Astrocyte (in vitro differentiated cells and primary cell): ENCODE results near the gene FBXO34. TPM values are rescaled to one million over a fixed set of nuclear protein-coding genes. Genes with fewer than 3 reads are reported as not detected.

Experiments
- DNase-seq: peaks from one replicate; pipeline ENCODE4 v3.0.0-alpha.2; 2010; ENCODE audit warnings: low read depth
- FAIRE-seq: peaks from 2 replicates; lab custom pipeline; 2011; peaks lifted over from hg19 to GRCh38; lab: Jason Lieb, UNC
- H2AFZ ChIP-seq: 2 replicates; pipeline ENCODE4 v1.6.0; 2012; ENCODE audit warnings: low read depth, low read length, inconsistent platforms
- H3K27ac ChIP-seq: 2 replicates; pipeline ENCODE4 v1.5.1; 2011; ENCODE audit warnings: low read depth, low read length, inconsistent platforms
- H3K27me3 ChIP-seq: 2 replicates; pipeline ENCODE4 v1.6.0; 2011; ENCODE audit warnings: low read length, inconsistent platforms; ENCODE audit not compliant: insufficient read depth
- H3K36me3 ChIP-seq: 2 replicates; pipeline ENCODE4 v1.5.1; 2011; ENCODE audit warnings: low read length, inconsistent platforms; ENCODE audit not compliant: insufficient read depth
- H3K4me1 ChIP-seq: 2 replicates; pipeline ENCODE4 v1.5.1; 2011; ENCODE audit warnings: low read length, inconsistent platforms; ENCODE audit not compliant: insufficient read depth
- H3K4me2 ChIP-seq: 2 replicates; pipeline ENCODE4 v1.6.0; 2012; ENCODE audit warnings: low read length, inconsistent platforms
- H3K4me3 ChIP-seq: 2 replicates; pipeline ENCODE4 v1.5.1; 2011; ENCODE audit warnings: low read depth, mild to moderate bottlenecking, low read length, inconsistent platforms; ENCODE audit not compliant: insufficient read depth
- H3K79me2 ChIP-seq: 2 replicates; pipeline ENCODE4 v1.6.0; 2012; ENCODE audit warnings: mild to moderate bottlenecking, low read length, inconsistent platforms; ENCODE audit not compliant: insufficient read depth
- H3K9ac ChIP-seq: 2 replicates; pipeline ENCODE4 v1.6.0; 2012; ENCODE audit warnings: mild to moderate bottlenecking, low read length, inconsistent platforms
- H3K9me3 ChIP-seq: 2 replicates; pipeline ENCODE4 v1.5.1; 2012; ENCODE audit warnings: low read depth, mild to moderate bottlenecking, low read length, inconsistent platforms; ENCODE audit not compliant: insufficient read depth
- H4K20me1 ChIP-seq: 2 replicates; pipeline ENCODE4 v1.6.0; 2012; ENCODE audit warnings: low read length, inconsistent platforms; ENCODE audit not compliant: insufficient read depth
- H3K27ac Mint-ChIP-seq: one replicate; pipeline ENCODE4 v1.8.0; 2021; ENCODE audit warnings: mild to moderate bottlenecking, mixed read lengths; ENCODE audit not compliant: unreplicated experiment
- H3K27me3 Mint-ChIP-seq: one replicate; pipeline ENCODE4 v1.8.0; 2021; ENCODE audit warnings: low read depth, mixed read lengths; ENCODE audit not compliant: unreplicated experiment
- H3K36me3 Mint-ChIP-seq: one replicate; pipeline ENCODE4 v1.8.0; 2021; ENCODE audit warnings: low read depth, mixed read lengths; ENCODE audit not compliant: unreplicated experiment
- H3K4me1 Mint-ChIP-seq: one replicate; pipeline ENCODE4 v1.8.0; 2021; ENCODE audit warnings: low read depth, mixed read lengths; ENCODE audit not compliant: unreplicated experiment
- H3K4me3 Mint-ChIP-seq: one replicate; pipeline ENCODE4 v1.8.0; 2021; ENCODE audit warnings: mild to moderate bottlenecking, moderate library complexity, mixed read lengths; ENCODE audit not compliant: unreplicated experiment
- H3K9me3 Mint-ChIP-seq: one replicate; pipeline ENCODE4 v1.8.0; 2021; ENCODE audit warnings: mild to moderate bottlenecking, mixed read lengths; ENCODE audit not compliant: unreplicated experiment
- CTCF ChIP-seq: IDR thresholded peaks from 2 replicates; pipeline ENCODE4 v1.5.1; 2011; ENCODE audit warnings: low read depth, mild to moderate bottlenecking, inconsistent platforms, low read length, moderate library complexity; ENCODE audit not compliant: insufficient read depth
- EZH2 ChIP-seq: IDR thresholded peaks from 2 replicates; pipeline ENCODE4 v1.6.1; 2012; ENCODE audit warnings: mild to moderate bottlenecking, low read length, inconsistent platforms; ENCODE audit not compliant: insufficient read depth
- total RNA-seq: library from RNA; stranded (reverse); gene quantifications from 2 replicates; pipeline ENCODE4 v1.2.1, GENCODE V29; 2021

FBXO34 gene
- total RNA-seq, 1 donor from 2014 or later, result 23.4 TPM

- H3K27me3 ChIP-seq, result no peaks in the 10 kb centered on the region
- Mint-ChIP-seq H3K4me1 (peaks cover 14% of the 10 kb centered on the region), H3K9me3 (no peaks in the 10 kb centered on the region), H3K27me3 (no peaks in the 10 kb centered on the region), H3K4me3 (no peak overlapping the region), H3K36me3 (no peaks in the 10 kb centered on the region), H3K27ac (no peak overlapping the region)
- no peak overlapping the region for H3K4me2 ChIP-seq
- DNase-seq, result no peak
- no peaks in the 10 kb centered on the region for H3K4me1 ChIP-seq
- no peak overlapping the region for H3K4me3 ChIP-seq
- H2AFZ ChIP-seq, result no peak overlapping the region
- no peak overlapping the region for H3K9ac ChIP-seq
- H3K79me2 ChIP-seq, result peaks cover 96% of the 10 kb centered on the region
- no peaks in the 10 kb centered on the region for H3K36me3 ChIP-seq
- TF ChIP-seq EZH2, result no peak
- TF ChIP-seq CTCF, result no peak
- FAIRE-seq, result no peak
- H3K27ac ChIP-seq, result no peak overlapping the region
- no peaks in the 10 kb centered on the region for H3K9me3 ChIP-seq
- H4K20me1 ChIP-seq, result peaks cover 79% of the 10 kb centered on the region
Measured at GRCh38 chr14:55288439-55288838, 17.2 kb downstream of the FBXO34 start.

- Histone ChIP-seq H3K4me2 (no peak overlapping the region), H4K20me1 (peaks cover 76% of the 10 kb centered on the region), H3K36me3 (no peaks in the 10 kb centered on the region), H3K27ac (no peak overlapping the region), H3K4me1 (no peaks in the 10 kb centered on the region), H3K9me3 (no peaks in the 10 kb centered on the region), H2AFZ (no peak overlapping the region), H3K9ac (no peak overlapping the region), H3K79me2 (peaks cover 90% of the 10 kb centered on the region), H3K4me3 (no peak overlapping the region), H3K27me3 (no peaks in the 10 kb centered on the region)
- no peaks in the 10 kb centered on the region for H3K27me3 Mint-ChIP-seq
- FAIRE-seq, result no peak
- no peak overlapping the region for H3K4me3 Mint-ChIP-seq
- H3K36me3 Mint-ChIP-seq, result no peaks in the 10 kb centered on the region
- TF ChIP-seq EZH2 (no peak), CTCF (no peak)
- H3K4me1 Mint-ChIP-seq, result peaks cover 2% of the 10 kb centered on the region
- H3K9me3 Mint-ChIP-seq, result no peaks in the 10 kb centered on the region
- DNase-seq, result no peak
- H3K27ac Mint-ChIP-seq, result no peak overlapping the region
Measured at GRCh38 chr14:55291480-55292081, 20.4 kb downstream of the FBXO34 start.

- Mint-ChIP-seq H3K36me3 (peaks cover 4% of the 10 kb centered on the region), H3K4me3 (no peak overlapping the region), H3K9me3 (no peaks in the 10 kb centered on the region), H3K4me1 (peaks cover 2% of the 10 kb centered on the region), H3K27ac (no peak overlapping the region), H3K27me3 (no peaks in the 10 kb centered on the region)
- Histone ChIP-seq H3K27ac (no peak overlapping the region), H3K4me2 (no peak overlapping the region), H4K20me1 (peaks cover 75% of the 10 kb centered on the region), H3K4me1 (no peaks in the 10 kb centered on the region), H3K9ac (no peak overlapping the region), H3K79me2 (peaks cover 82% of the 10 kb centered on the region), H3K4me3 (no peak overlapping the region), H3K9me3 (no peaks in the 10 kb centered on the region), H3K27me3 (no peaks in the 10 kb centered on the region), H3K36me3 (no peaks in the 10 kb centered on the region), H2AFZ (no peak overlapping the region)
- DNase-seq (no peak), FAIRE-seq (no peak)
- TF ChIP-seq EZH2 (no peak), CTCF (no peak)
Measured at GRCh38 chr14:55294603-55295002, 23.4 kb downstream of the FBXO34 start.
